Liver (tissue), 9 donors: Measurements from ENCODE around the gene TMPRSS9. TPM values are rescaled to one million over a fixed set of nuclear protein-coding genes. Genes with fewer than 3 reads are reported as not detected.

ENCODE experiments used
- DNase-seq: peaks from one replicate; pipeline ENCODE4 v3.0.0-alpha.2; 2017; ENCODE audit warnings: low spot score
- H3K27ac ChIP-seq, 2 donors: one replicate each; pipeline ENCODE4 v1.7.0; 2013; ENCODE audit warnings: inconsistent platforms in 2 of 2, low read length in 2 of 2, control low read depth in 1 of 2, low read depth in 1 of 2, mild to moderate bottlenecking in 1 of 2
- H3K27me3 ChIP-seq, 4 donors: one replicate each; pipeline versions ENCODE4 v1.6.1 to v1.7.0; 2013; ENCODE audit warnings: low read length in 3 of 4, inconsistent platforms in 1 of 4, mild to moderate bottlenecking in 1 of 4, moderate library complexity in 1 of 4; ENCODE audit not compliant: control insufficient read depth in 4 of 4, insufficient read depth in 4 of 4
- H3K36me3 ChIP-seq, 4 donors: one replicate each; pipeline versions ENCODE4 v1.6.1 to v1.7.0; 2013; ENCODE audit warnings: low read length in 3 of 4, mild to moderate bottlenecking in 3 of 4, low read depth in 1 of 4, moderate library complexity in 1 of 4; ENCODE audit not compliant: control insufficient read depth in 4 of 4, insufficient read depth in 3 of 4
- H3K4me1 ChIP-seq, 4 donors: one replicate each; pipeline versions ENCODE4 v1.6.1 to v1.7.0; 2013; ENCODE audit warnings: low read length in 3 of 4, mild to moderate bottlenecking in 3 of 4, moderate library complexity in 1 of 4; ENCODE audit not compliant: control insufficient read depth in 4 of 4, insufficient read depth in 4 of 4
- H3K4me3 ChIP-seq, 3 donors: one replicate each; pipeline versions ENCODE4 v1.6.1 to v1.7.0; 2013; ENCODE audit warnings: low read length in 3 of 3, control low read depth in 1 of 3, low read depth in 1 of 3, mild to moderate bottlenecking in 1 of 3
- H3K9ac ChIP-seq, 2 donors: one replicate each; pipeline ENCODE4 v1.7.0; 2013; ENCODE audit warnings: low read length in 2 of 2, mild to moderate bottlenecking in 2 of 2, moderate library complexity in 2 of 2, control low read depth in 1 of 2, low read depth in 1 of 2
- H3K9me3 ChIP-seq, 4 donors: one replicate each; pipeline versions ENCODE4 v1.6.1 to v1.7.0; 2013; ENCODE audit warnings: low read length in 3 of 4; ENCODE audit not compliant: control insufficient read depth in 4 of 4
- ATF3 ChIP-seq: IDR thresholded peaks from 2 replicates; pipeline ENCODE4 v1.6.1; 2016; ENCODE audit warnings: antibody characterized with exemption
- CTCF ChIP-seq: fragments of 150-350 bp; IDR thresholded peaks from 2 replicates; pipeline ENCODE4 v1.5.1; 2017; ENCODE audit warnings: improper control_type of control experiment, low read depth, low read length; ENCODE audit not compliant: missing input control
- EGR1 ChIP-seq, 2 donors: IDR thresholded peaks; 2 replicates each; pipeline ENCODE4 v1.6.1; 2016 to 2018; ENCODE audit warnings: antibody characterized with exemption in 2 of 2, low read depth in 2 of 2
- FOXA1 ChIP-seq: IDR thresholded peaks from 2 replicates; pipeline ENCODE4 v1.6.1; 2016; ENCODE audit warnings: antibody characterized with exemption
- FOXA2 ChIP-seq: IDR thresholded peaks from 2 replicates; pipeline ENCODE4 v1.6.1; 2016; ENCODE audit warnings: antibody characterized with exemption
- GABPA ChIP-seq, 2 donors: IDR thresholded peaks in 1 of 2; conservative IDR thresholded peaks in 1 of 2; 2 replicates each; pipeline ENCODE4 v1.6.1; 2016; ENCODE audit warnings: antibody characterized with exemption in 2 of 2, mild to moderate bottlenecking in 1 of 2, moderate library complexity in 1 of 2
- HNF4A ChIP-seq, 2 donors: conservative IDR thresholded peaks; 2 replicates each; pipeline ENCODE4 v1.6.1; 2016; ENCODE audit warnings: antibody characterized with exemption in 2 of 2, mild to moderate bottlenecking in 2 of 2
- HNF4G ChIP-seq: IDR thresholded peaks from 2 replicates; pipeline ENCODE4 v1.6.1; 2016; ENCODE audit warnings: antibody characterized with exemption
- JUND ChIP-seq, 2 donors: IDR thresholded peaks; 2 replicates each; pipeline ENCODE4 v1.6.1; 2016; ENCODE audit warnings: antibody characterized with exemption in 2 of 2
- MAX ChIP-seq: IDR thresholded peaks from 2 replicates; pipeline ENCODE4 v1.6.1; 2016; ENCODE audit warnings: antibody characterized with exemption
- NR2F2 ChIP-seq: IDR thresholded peaks from 2 replicates; pipeline ENCODE4 v1.6.1; 2016; ENCODE audit warnings: antibody characterized with exemption
- RAD21 ChIP-seq, 2 donors: IDR thresholded peaks; 2 replicates each; pipeline ENCODE4 v1.6.1; 2016; ENCODE audit warnings: antibody characterized with exemption in 2 of 2, mild to moderate bottlenecking in 2 of 2
- REST ChIP-seq: IDR thresholded peaks from 2 replicates; pipeline ENCODE4 v1.6.1; 2016; ENCODE audit warnings: antibody characterized with exemption, mild to moderate bottlenecking
- RXRA ChIP-seq, 2 donors: IDR thresholded peaks; 2 replicates each; pipeline ENCODE4 v1.6.1; 2017 to 2018; ENCODE audit warnings: antibody characterized with exemption in 2 of 2, mild to moderate bottlenecking in 1 of 2
- SP1 ChIP-seq: IDR thresholded peaks from 2 replicates; pipeline ENCODE4 v1.6.1; 2018; ENCODE audit warnings: antibody characterized with exemption, mild to moderate bottlenecking
- TAF1 ChIP-seq: conservative IDR thresholded peaks from 2 replicates; pipeline ENCODE4 v1.6.1; 2016; ENCODE audit warnings: antibody characterized with exemption, mild to moderate bottlenecking
- YY1 ChIP-seq: IDR thresholded peaks from 2 replicates; pipeline ENCODE4 v1.6.1; 2016; ENCODE audit warnings: antibody characterized with exemption, mild to moderate bottlenecking
- ZBTB33 ChIP-seq: IDR thresholded peaks from 2 replicates; pipeline ENCODE4 v1.6.1; 2016; ENCODE audit warnings: antibody characterized with exemption
- WGBS: extraction: QIAGEN DNeasy Blood & Tissue Kit; methylation state at CpG from one replicate; pipeline ENCODE4 v1.1.7; 2013; 5-methylcytosine and 5-hydroxymethylcytosine counted together
- polyA plus RNA-seq, 2 donors: library from polyadenylated mRNA; stranded (reverse) in 1 of 2; unstranded in 1 of 2; fragments of 200-250 nt in 1 of 2; fragments of >200 nt in 1 of 2; fragmentation: Nextera tagmentation in 1 of 2; extraction: Ambion mirVana in 1 of 2; gene quantifications; one replicate each; pipeline versions ENCODE4 v1.2.1 to v1.2.3, GENCODE V29; 2013 to 2015
- total RNA-seq, 2 donors: library from RNA; depleted of rRNA; stranded (reverse); fragments of >200 nt; gene quantifications; one replicate each; pipeline ENCODE4 v1.2.3, GENCODE V29; 2014
- donor health status: healthy.
- donor health status: healthy.
- donor health status: healthy.
- donor health status: healthy.
- donor health status: healthy.

TMPRSS9 gene
- total and polyA plus RNA-seq, 4 donors: 0.39 to 24.8 (median 1.5) TPM

GRCh38 chr19:2423915-2424685 lies 64.0 kb downstream of the TMPRSS9 start:
- no peaks in the 10 kb centered on the region for H3K9me3 ChIP-seq
- H3K9ac ChIP-seq: no peak overlapping the region
- DNase-seq: no peak
- H3K27me3 ChIP-seq: no peaks in the 10 kb centered on the region
- TF ChIP-seq SP1 (no peak), NR2F2 (no peak), JUND (IDR thresholded peaks at IDR 0.05) (no peak), YY1 (no peak), RXRA (IDR thresholded peaks at IDR 0.05) (no peak), TAF1 (no peak), ATF3 (no peak), FOXA2 (no peak), GABPA (IDR thresholded peaks at IDR 0.05 in 1 of 2, conservative IDR thresholded peaks at IDR 0.05 in 1 of 2) (no peak), HNF4A (conservative IDR thresholded peaks at IDR 0.05) (no peak), ZBTB33 (no peak), HNF4G (no peak), CTCF (no peak), EGR1 (IDR thresholded peaks at IDR 0.05; ENCODE audit: low read depth in 2 of 2) (no peak), REST (no peak), FOXA1 (no peak), MAX (no peak), RAD21 (IDR thresholded peaks at IDR 0.05) (no peak)
- H3K4me1 ChIP-seq: peaks cover 10 to 27% (median 22%) of the 10 kb centered on the region in 4 donors
- no peak overlapping the region for H3K27ac ChIP-seq
- H3K4me3 ChIP-seq: no peak overlapping the region
- peaks cover 0 to 5% (median 1%) of the 10 kb centered on the region in 4 donors for H3K36me3 ChIP-seq
- WGBS: 92% methylated on average over 46 of the region's 46 CpGs
